ENCODE data around the gene NUDT22. TPM values are rescaled to one million over a fixed set of nuclear protein-coding genes. Genes with fewer than 3 reads are reported as not detected.

Gene NUDT22
- total RNA-seq, 4 donors from 2014 or later: 44.5 to 66.1 (median 54.4) TPM

DNA sequence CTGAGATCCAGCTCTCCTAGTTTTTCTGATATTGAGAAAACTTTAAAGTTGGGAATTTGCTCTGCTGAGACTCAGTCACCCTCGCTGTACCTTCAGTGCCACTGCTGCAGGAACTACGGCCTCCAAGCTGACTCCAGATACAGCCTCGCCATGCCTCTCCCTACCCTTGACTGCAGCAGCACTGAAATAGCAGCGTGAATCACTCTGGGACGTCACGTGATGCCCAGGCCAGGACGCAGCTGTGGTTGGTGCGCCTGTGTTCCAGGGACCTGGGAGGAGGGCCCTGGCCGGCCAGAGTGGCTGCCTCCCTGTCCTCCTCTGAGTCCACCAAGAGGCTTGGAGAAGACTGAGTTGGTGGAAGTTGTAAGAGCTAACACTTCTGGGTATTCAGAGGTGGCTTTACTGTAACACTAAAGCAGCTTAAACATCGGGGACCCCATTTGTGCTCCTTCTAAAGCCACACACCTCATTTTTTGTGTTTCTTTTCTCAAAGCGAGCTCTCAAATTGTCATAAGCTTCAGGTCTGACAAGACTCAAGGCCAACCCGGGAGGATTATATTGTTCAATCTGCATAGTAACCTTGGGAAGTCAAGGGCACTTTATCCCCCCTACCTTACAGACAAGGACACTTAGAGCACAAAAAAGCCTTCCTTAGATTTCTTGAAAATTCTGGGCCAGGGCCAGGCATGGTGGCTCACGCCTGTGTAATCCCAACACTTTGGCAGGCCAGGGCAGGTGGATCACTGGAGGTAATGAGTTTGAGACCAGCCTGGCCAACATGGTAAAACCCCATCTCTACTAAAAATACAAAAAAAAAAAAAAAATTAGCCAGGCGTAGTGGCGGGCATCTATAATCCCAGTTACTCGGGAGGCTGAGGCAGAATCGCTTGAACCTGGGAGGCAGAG, 44.3 kb upstream of the NUDT22 start:
- H3K27ac ChIP-seq: peak overlapping the region; percentile 74
- peak; percentile 94 to 96 for DNase-seq (ENCODE audit: low spot score in 2 of 2)
- H3K4me3 ChIP-seq: no peak overlapping the region
- TF ChIP-seq CTCF (IDR thresholded peaks at IDR 0.05): no peak
- peak in 1 of 2 donors; percentile 48 for TF ChIP-seq POLR2A (IDR thresholded peaks at IDR 0.05)
- TF ChIP-seq POLR2AphosphoS5 (IDR thresholded peaks at IDR 0.05): peak in 1 of 3 donors; percentile 35
- H3K9me3 ChIP-seq: no peaks in the 10 kb centered on the region
- H3K36me3 ChIP-seq: no peaks in the 10 kb centered on the region
- 34% methylated on average over 16 of the region's 17 CpGs for WGBS
- H3K4me1 ChIP-seq: peaks cover 48% of the 10 kb centered on the region
- H3K27me3 ChIP-seq: no peaks in the 10 kb centered on the region

DNA sequence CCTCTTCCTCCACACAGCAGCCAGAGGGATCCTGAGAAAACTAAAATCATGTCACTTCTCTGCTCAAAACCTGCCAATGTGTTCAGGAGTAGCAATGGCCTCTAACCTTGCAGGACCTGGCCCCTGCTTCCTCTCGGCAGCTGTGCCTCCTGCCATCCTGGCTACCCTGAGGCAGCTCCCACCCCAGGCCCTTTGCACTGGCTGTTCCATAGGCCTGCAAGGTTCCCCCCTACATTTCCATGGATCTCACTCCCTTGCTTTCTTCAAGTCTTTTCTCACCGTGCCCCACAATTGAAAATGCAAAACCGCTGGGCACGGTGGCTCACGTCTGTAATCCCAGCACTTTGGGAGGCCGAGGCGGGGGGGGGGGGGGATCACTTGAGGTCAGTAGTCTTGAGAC, 42.2 kb upstream of the NUDT22 start:
- no peaks in the 10 kb centered on the region for H3K27me3 ChIP-seq
- 85% methylated on average over 7 of the region's 7 CpGs for WGBS

DNA sequence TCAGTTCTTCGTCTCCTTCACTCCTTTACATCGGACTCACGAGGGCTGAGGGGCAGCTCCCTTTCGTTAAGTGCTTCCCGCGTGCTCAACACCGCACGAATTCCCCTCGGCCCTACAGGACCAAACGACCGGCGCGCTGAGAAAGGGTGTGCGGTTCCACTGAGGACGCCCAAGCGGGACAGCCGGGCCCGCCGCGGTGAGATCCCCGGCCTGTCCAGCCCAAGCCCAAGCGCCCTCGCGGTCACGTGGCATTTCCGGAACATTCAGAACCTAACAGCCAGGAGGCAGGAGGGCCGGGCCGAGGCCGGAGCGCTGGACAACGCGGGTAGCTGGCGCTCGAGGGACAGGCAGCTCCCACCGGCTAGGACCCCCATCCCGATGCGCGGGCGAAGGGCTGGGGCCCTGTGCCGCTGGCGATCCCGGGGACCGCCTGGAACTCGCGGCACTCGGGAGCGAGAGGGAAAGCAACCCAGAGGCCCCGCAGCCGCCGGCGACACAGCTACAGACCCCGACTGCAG, 40.8 kb upstream of the NUDT22 start:
- peaks cover 66% of the 10 kb centered on the region for H3K4me1 ChIP-seq
- no peaks in the 10 kb centered on the region for H3K36me3 ChIP-seq
- no peaks in the 10 kb centered on the region for H3K9me3 ChIP-seq
- no peak overlapping the region for H3K4me3 ChIP-seq
- peak; percentile 95 to 96 for DNase-seq (ENCODE audit: low spot score in 2 of 2)
- H3K27ac ChIP-seq: peak overlapping the region; percentile 94
- WGBS: 0% methylated on average over 1 of the region's 52 CpGs
- no peaks in the 10 kb centered on the region for H3K27me3 ChIP-seq
- peak; percentile 91 to 98 for TF ChIP-seq POLR2A (IDR thresholded peaks at IDR 0.05)
- peak; percentile 36 to 42 for TF ChIP-seq CTCF (IDR thresholded peaks at IDR 0.05)
- TF ChIP-seq EP300 (IDR thresholded peaks at IDR 0.05): no peak
- peak; percentile 56 to 77 (median 62) for TF ChIP-seq POLR2AphosphoS5 (IDR thresholded peaks at IDR 0.05)

More for the DNA sequence above, 42.2 kb upstream of the NUDT22 start:
- peaks cover 55% of the 10 kb centered on the region for H3K4me1 ChIP-seq
- DNase-seq (ENCODE audit: low spot score in 2 of 2): no peak
- no peaks in the 10 kb centered on the region for H3K36me3 ChIP-seq
- no peak overlapping the region for H3K27ac ChIP-seq
- no peak overlapping the region for H3K4me3 ChIP-seq
- TF ChIP-seq POLR2AphosphoS5 (IDR thresholded peaks at IDR 0.05) (no peak), EP300 (IDR thresholded peaks at IDR 0.05) (no peak), POLR2A (IDR thresholded peaks at IDR 0.05) (no peak), CTCF (IDR thresholded peaks at IDR 0.05) (no peak)
- H3K9me3 ChIP-seq: no peaks in the 10 kb centered on the region

DNA sequence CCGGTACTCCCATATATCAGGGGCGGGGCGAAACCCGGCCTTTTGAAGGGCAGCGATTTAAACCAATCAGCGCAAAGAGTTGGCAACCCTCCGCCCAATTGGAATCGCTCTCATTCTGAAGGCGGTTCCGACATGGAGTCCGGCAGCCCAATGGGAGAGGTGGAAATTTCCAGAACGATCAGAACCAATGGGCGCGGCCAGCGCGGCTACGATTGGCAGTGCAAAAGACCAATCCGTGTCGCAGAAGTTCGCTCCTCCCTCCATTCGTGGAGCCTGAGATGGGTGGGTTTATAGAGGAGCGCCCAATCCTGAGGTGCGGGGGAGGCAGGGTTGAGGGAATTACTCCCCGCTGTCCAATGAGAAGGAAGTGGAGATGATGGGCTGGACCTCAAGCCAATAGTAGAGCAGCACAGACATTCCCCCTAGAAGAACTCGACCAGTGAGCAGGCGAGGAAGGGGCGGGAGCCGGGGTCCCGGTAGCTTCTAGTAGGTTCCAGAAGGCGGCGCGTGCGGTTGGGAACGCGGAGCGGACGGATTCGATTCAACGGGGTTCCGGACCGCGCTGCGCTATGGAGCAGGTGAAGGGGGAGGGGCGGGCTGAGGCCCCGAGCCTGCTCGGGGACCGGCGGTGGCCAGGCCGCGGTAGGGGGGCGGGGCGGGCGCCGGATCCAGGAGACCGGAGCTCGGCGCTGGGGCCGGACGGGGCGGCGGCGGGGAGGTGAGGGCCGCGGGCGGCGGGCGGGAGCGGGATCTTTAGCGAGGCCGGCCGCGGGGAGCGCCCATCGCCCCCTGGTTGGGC, 40.2 kb upstream of the NUDT22 start, which contains the start of gene STIP1:
STIP1 (plus strand) TSS at position 479 of the 799 bp plus-strand sequence; CDS start at position 570, 91 bp downstream.
- H3K4me1 ChIP-seq: peaks cover 61% of the 10 kb centered on the region
- H3K27me3 ChIP-seq: no peaks in the 10 kb centered on the region
- TF ChIP-seq POLR2A (IDR thresholded peaks at IDR 0.05) (no peak), CTCF (IDR thresholded peaks at IDR 0.05) (peak in 1 of 2 donors; percentile 53), POLR2AphosphoS5 (IDR thresholded peaks at IDR 0.05) (peak in 1 of 3 donors; percentile 69), EP300 (IDR thresholded peaks at IDR 0.05) (no peak)
- peak within 1 kb of the TSS; percentile 94 for H3K27ac ChIP-seq
- 0% methylated on average over 17 of the region's 74 CpGs for WGBS
- H3K36me3 ChIP-seq: no peaks in the 10 kb centered on the region
- DNase-seq (ENCODE audit: low spot score in 2 of 2): peak; percentile 100
- H3K4me3 ChIP-seq: no peak within 1 kb of the TSS
- no peaks in the 10 kb centered on the region for H3K9me3 ChIP-seq
